GM12874 (cell line): ENCODE data around the gene RNF212B.

Source experiments
- CTCF ChIP-seq: IDR thresholded peaks from 2 replicates; pipeline ENCODE4 v1.5.1; 2011; ENCODE audit warnings: low read depth, mild to moderate bottlenecking, control low read depth, low read length, moderate library complexity; ENCODE audit not compliant: insufficient read depth

The RNF212B gene

GRCh38 chr14:23297611-23298277 lies 60.0 kb downstream of the RNF212B start:
- TF ChIP-seq CTCF = no peak

- peak; percentile 24; the same call in 1 of the 2 replicates for TF ChIP-seq CTCF
Measured at GRCh38 chr14:23299211-23299957, 61.6 kb downstream of the RNF212B start.

GRCh38 chr14:23299986-23300686 lies 62.4 kb downstream of the RNF212B start:
- TF ChIP-seq CTCF = no peak

GRCh38 chr14:23300687-23301223 lies 63.0 kb downstream of the RNF212B start:
- TF ChIP-seq CTCF = no peak

GRCh38 chr14:23301288-23301968 lies 63.7 kb downstream of the RNF212B start:
- TF ChIP-seq CTCF = peak; percentile 85

- TF ChIP-seq CTCF = no peak
Measured at GRCh38 chr14:23301969-23302289, 64.2 kb downstream of the RNF212B start.
